WTC11 (cell line): ENCODE data around the gene SUCLG2. TPM values are rescaled to one million over a fixed set of nuclear protein-coding genes. Genes with fewer than 3 reads are reported as not detected.

ENCODE experiments used
- ATAC-seq: fragments of 200-7000 bp; cut with Tn5 transposase; 2 replicates; pipeline ENCODE4 v1.10.0; 2021; ENCODE audit warnings: mild to moderate bottlenecking, moderate library complexity
- Bru-seq: library from RNA; stranded (reverse); fragments of 400-500 nt; gene quantifications from one replicate; lab custom pipeline; 2021; lab: Mats Ljungman, UMichigan
- CTCF ChIA-PET: fragments of 300-600 bp; sonication (Branson Sonifier 250); formaldehyde crosslinking; loops from one replicate; lab custom pipeline; 2021; ENCODE audit warnings: antibody characterized with exemption; lab: Charles Lee
- POLR2A ChIA-PET: fragments of 350-600 bp; sonication (Branson Sonifier 250); formaldehyde crosslinking; loops from one replicate; lab custom pipeline; 2021; ENCODE audit warnings: antibody characterized with exemption; lab: Charles Lee
- DNase-seq: peaks from one replicate; pipeline ENCODE4 v3.0.0; 2021; ENCODE audit warnings: low spot score
- H3K27ac Mint-ChIP-seq: 2 replicates; pipeline ENCODE4 v1.8.0; 2021; ENCODE audit warnings: mixed read lengths
- H3K27me3 Mint-ChIP-seq: 2 replicates; pipeline ENCODE4 v1.8.0; 2021; ENCODE audit warnings: low read depth, mild to moderate bottlenecking, moderate library complexity, mixed read lengths
- H3K36me3 Mint-ChIP-seq: 2 replicates; pipeline ENCODE4 v1.8.0; 2021; ENCODE audit warnings: mixed read lengths
- H3K4me1 Mint-ChIP-seq: 2 replicates; pipeline ENCODE4 v1.8.0; 2022; ENCODE audit warnings: mixed read lengths
- H3K4me3 Mint-ChIP-seq: 2 replicates; pipeline ENCODE4 v1.8.0; 2021; ENCODE audit warnings: mild to moderate bottlenecking, moderate library complexity, mixed read lengths
- H3K9me3 Mint-ChIP-seq: 2 replicates; pipeline ENCODE4 v1.8.0; 2021; ENCODE audit warnings: mixed read lengths
- ATF1 ChIP-seq: sonication (generic); formaldehyde crosslinking; IDR thresholded peaks from 2 replicates; pipeline ENCODE4 v1.8.1; 2023; ENCODE audit warnings: mild to moderate bottlenecking, moderate library complexity, missing genetic modification reagents
- FOXK1 ChIP-seq: sonication (generic); formaldehyde crosslinking; IDR thresholded peaks from 2 replicates; pipeline ENCODE4 v1.8.0; 2022; ENCODE audit warnings: mild to moderate bottlenecking, moderate library complexity, missing genetic modification reagents
- GABPB1 ChIP-seq: sonication (generic); formaldehyde crosslinking; IDR thresholded peaks from 2 replicates; pipeline ENCODE4 v1.8.1; 2023; ENCODE audit warnings: mild to moderate bottlenecking, missing genetic modification reagents
- GTF2I ChIP-seq: fragments of 250-450 bp; sonication (Bioruptor Pico); conservative IDR thresholded peaks from 2 replicates; pipeline ENCODE4 v1.4.0; 2021; ENCODE audit warnings: mild to moderate bottlenecking
- HMGA2 ChIP-seq: fragments of 250-450 bp; sonication (Bioruptor Pico); IDR thresholded peaks from 2 replicates; pipeline ENCODE4 v1.4.0; 2021; ENCODE audit warnings: mild to moderate bottlenecking, moderate library complexity
- KAT7 ChIP-seq: sonication (generic); formaldehyde crosslinking; IDR thresholded peaks from 2 replicates; pipeline ENCODE4 v1.8.1; 2023; ENCODE audit warnings: missing genetic modification reagents, mild to moderate bottlenecking, borderline replicate concordance
- MYBL2 ChIP-seq: sonication (generic); formaldehyde crosslinking; IDR thresholded peaks from 2 replicates; pipeline ENCODE4 v1.8.1; 2023; ENCODE audit warnings: mild to moderate bottlenecking, moderate library complexity, missing genetic modification reagents
- RELA ChIP-seq: sonication (generic); formaldehyde crosslinking; IDR thresholded peaks from 2 replicates; pipeline ENCODE4 v1.8.1; 2022; ENCODE audit warnings: missing genetic modification reagents, mild to moderate bottlenecking, borderline replicate concordance
- SMAD4 ChIP-seq: sonication (generic); formaldehyde crosslinking; IDR thresholded peaks from 2 replicates; pipeline ENCODE4 v1.8.0; 2022; ENCODE audit warnings: mild to moderate bottlenecking, missing genetic modification reagents
- SP1 ChIP-seq: sonication (generic); formaldehyde crosslinking; conservative IDR thresholded peaks from 2 replicates; pipeline ENCODE4 v1.8.1; 2022; ENCODE audit warnings: missing genetic modification reagents
- ZNF138 ChIP-seq: sonication (generic); formaldehyde crosslinking; conservative IDR thresholded peaks from 2 replicates; pipeline ENCODE4 v1.8.1; 2022; ENCODE audit warnings: mild to moderate bottlenecking, moderate library complexity, missing genetic modification reagents
- long read RNA-seq, 3 experiments: library from RNA in 1 of 3; library from capped mRNA in 1 of 3; library from polyadenylated mRNA in 1 of 3; unstranded in 2 of 3; stranded (forward) in 1 of 3; transcript quantifications; one replicate each; pipeline ENCODE4 v2.0.0, GENCODE V29; 2021
- total RNA-seq: library from RNA; stranded (reverse); gene quantifications from 3 replicates; pipeline ENCODE4 v1.2.3, GENCODE V29; 2021
- TF ChIP-seq, protein P1 (sequence below): sonication (generic); formaldehyde crosslinking; IDR thresholded peaks from 2 replicates; pipeline ENCODE4 v1.8.0; 2023; ENCODE audit warnings: missing genetic modification reagents, mild to moderate bottlenecking, borderline replicate concordance
- TF ChIP-seq, protein P2 (sequence below): sonication (generic); formaldehyde crosslinking; IDR thresholded peaks from 2 replicates; pipeline ENCODE4 v1.8.0; 2022; ENCODE audit warnings: mild to moderate bottlenecking, missing genetic modification reagents
- TF ChIP-seq, protein P3 (sequence below): sonication (generic); formaldehyde crosslinking; IDR thresholded peaks from 2 replicates; pipeline ENCODE4 v1.8.0; 2023; ENCODE audit warnings: mild to moderate bottlenecking, missing genetic modification reagents
- TF ChIP-seq, protein P4 (sequence below): fragments of 250-450 bp; sonication (Bioruptor Pico); conservative IDR thresholded peaks from 2 replicates; pipeline ENCODE4 v1.9.0; 2021; ENCODE audit warnings: mild to moderate bottlenecking
- TF ChIP-seq, protein P5 (sequence below): sonication (generic); formaldehyde crosslinking; IDR thresholded peaks from 2 replicates; pipeline ENCODE4 v1.8.1; 2023; ENCODE audit warnings: mild to moderate bottlenecking, missing genetic modification reagents
- TF ChIP-seq, protein P6 (sequence below): fragments of 250-450 bp; sonication (Bioruptor Pico); IDR thresholded peaks from 2 replicates; pipeline ENCODE4 v1.9.0; 2021; ENCODE audit warnings: mild to moderate bottlenecking

The SUCLG2 gene, protein sequence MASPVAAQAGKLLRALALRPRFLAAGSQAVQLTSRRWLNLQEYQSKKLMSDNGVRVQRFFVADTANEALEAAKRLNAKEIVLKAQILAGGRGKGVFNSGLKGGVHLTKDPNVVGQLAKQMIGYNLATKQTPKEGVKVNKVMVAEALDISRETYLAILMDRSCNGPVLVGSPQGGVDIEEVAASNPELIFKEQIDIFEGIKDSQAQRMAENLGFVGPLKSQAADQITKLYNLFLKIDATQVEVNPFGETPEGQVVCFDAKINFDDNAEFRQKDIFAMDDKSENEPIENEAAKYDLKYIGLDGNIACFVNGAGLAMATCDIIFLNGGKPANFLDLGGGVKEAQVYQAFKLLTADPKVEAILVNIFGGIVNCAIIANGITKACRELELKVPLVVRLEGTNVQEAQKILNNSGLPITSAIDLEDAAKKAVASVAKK
- total RNA-seq (39.7 to 57.4 TPM (median 54.1 TPM) in 3 replicates), Bru-seq, nascent RNA (percentile 78 among the genes with signal in this experiment)
- long read RNA-seq, experiment 1, transcript SUCLG2-201 (11 exons, 2,352 nt): major isoform, 273 of 301 reads
- long read RNA-seq, experiment 1, partial matches to known transcripts: 13 of 301 reads
- long read RNA-seq, experiment 1, other reads (novel, unspliced or antisense): 15 of 301 reads
- long read RNA-seq, experiment 2, transcript SUCLG2-201 (11 exons, 2,352 nt): major isoform, 55 of 89 reads
- long read RNA-seq, experiment 2, partial matches to known transcripts: 26 of 89 reads
- long read RNA-seq, experiment 2, other reads (novel, unspliced or antisense): 8 of 89 reads
- long read RNA-seq, experiment 3, transcript SUCLG2-201 (11 exons, 2,352 nt): major isoform, 126 of 153 reads
- long read RNA-seq, experiment 3, partial matches to known transcripts: 17 of 153 reads
- long read RNA-seq, experiment 3, other reads (novel, unspliced or antisense): 10 of 153 reads

DNA sequence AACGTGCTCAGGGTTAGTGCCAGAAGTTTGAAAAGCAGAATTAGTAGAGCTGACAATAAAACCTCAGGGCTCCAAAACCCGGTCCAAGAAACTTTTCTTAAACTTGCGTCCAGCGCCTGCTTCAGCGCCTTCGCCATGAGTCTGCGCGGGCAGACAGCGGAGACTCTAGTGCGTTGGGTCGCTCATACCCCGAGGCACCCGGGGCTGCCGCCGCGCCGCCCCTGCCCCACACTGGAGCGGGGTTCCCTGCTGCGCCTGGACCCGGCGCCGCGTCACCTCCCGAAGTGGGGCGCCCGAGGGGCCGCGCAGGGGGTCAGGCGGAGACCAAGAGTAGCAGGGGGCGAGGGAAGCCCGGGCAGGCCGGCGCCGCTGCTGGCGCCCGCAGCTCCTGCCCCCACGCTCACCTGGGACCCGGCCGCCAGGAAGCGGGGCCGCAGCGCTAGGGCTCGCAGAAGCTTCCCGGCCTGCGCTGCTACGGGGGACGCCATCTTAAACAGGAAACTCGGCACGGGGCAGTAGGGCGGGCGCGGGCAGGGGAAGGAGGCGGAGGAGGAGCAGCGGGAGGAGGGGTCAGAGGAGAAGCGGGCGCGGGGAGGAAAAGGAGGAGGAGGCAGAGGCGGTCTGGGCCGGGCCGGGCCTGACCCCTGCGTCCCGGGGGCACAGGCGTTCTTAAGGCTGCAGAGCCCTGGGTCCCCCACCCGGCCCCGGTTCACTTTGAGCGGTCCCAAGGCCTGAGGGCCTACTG is at the start of gene SUCLG2:
Gene SUCLG2 (minus strand): TSS at position 514 of the 745 bp plus-strand sequence. CDS start 26 bp downstream, at position 488.
- peak within 1 kb of the TSS; percentile 73 for H3K27ac Mint-ChIP-seq
- POLR2A ChIA-PET: no interaction called here
- H3K9me3 Mint-ChIP-seq: peaks cover 9% of the 10 kb centered on the region; the same call in 1 of the 2 replicates
- no peaks in the 10 kb centered on the region for H3K27me3 Mint-ChIP-seq
- H3K36me3 Mint-ChIP-seq: peaks cover 10% of the 10 kb centered on the region; the same call in 1 of the 2 replicates
- peak; percentile 97 for ATAC-seq
- peak within 1 kb of the TSS; percentile 72 for H3K4me3 Mint-ChIP-seq
- DNase-seq: peak; percentile 87
- CTCF ChIA-PET: no interaction called here
- H3K4me1 Mint-ChIP-seq: peaks cover 40% of the 10 kb centered on the region
- TF ChIP-seq, protein P1, sequence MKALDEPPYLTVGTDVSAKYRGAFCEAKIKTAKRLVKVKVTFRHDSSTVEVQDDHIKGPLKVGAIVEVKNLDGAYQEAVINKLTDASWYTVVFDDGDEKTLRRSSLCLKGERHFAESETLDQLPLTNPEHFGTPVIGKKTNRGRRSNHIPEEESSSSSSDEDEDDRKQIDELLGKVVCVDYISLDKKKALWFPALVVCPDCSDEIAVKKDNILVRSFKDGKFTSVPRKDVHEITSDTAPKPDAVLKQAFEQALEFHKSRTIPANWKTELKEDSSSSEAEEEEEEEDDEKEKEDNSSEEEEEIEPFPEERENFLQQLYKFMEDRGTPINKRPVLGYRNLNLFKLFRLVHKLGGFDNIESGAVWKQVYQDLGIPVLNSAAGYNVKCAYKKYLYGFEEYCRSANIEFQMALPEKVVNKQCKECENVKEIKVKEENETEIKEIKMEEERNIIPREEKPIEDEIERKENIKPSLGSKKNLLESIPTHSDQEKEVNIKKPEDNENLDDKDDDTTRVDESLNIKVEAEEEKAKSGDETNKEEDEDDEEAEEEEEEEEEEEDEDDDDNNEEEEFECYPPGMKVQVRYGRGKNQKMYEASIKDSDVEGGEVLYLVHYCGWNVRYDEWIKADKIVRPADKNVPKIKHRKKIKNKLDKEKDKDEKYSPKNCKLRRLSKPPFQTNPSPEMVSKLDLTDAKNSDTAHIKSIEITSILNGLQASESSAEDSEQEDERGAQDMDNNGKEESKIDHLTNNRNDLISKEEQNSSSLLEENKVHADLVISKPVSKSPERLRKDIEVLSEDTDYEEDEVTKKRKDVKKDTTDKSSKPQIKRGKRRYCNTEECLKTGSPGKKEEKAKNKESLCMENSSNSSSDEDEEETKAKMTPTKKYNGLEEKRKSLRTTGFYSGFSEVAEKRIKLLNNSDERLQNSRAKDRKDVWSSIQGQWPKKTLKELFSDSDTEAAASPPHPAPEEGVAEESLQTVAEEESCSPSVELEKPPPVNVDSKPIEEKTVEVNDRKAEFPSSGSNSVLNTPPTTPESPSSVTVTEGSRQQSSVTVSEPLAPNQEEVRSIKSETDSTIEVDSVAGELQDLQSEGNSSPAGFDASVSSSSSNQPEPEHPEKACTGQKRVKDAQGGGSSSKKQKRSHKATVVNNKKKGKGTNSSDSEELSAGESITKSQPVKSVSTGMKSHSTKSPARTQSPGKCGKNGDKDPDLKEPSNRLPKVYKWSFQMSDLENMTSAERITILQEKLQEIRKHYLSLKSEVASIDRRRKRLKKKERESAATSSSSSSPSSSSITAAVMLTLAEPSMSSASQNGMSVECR (CRISPR knock-in tag): 0 out of 2 replicates have a peak, but pooled peaks have one; percentile 23
- TF ChIP-seq KAT7: peak; percentile 60; the same call in 1 of the 2 replicates
- TF ChIP-seq, protein P2, sequence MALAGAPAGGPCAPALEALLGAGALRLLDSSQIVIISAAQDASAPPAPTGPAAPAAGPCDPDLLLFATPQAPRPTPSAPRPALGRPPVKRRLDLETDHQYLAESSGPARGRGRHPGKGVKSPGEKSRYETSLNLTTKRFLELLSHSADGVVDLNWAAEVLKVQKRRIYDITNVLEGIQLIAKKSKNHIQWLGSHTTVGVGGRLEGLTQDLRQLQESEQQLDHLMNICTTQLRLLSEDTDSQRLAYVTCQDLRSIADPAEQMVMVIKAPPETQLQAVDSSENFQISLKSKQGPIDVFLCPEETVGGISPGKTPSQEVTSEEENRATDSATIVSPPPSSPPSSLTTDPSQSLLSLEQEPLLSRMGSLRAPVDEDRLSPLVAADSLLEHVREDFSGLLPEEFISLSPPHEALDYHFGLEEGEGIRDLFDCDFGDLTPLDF (CRISPR knock-in tag): no peak
- no peak for TF ChIP-seq MYBL2
- TF ChIP-seq, protein P3, sequence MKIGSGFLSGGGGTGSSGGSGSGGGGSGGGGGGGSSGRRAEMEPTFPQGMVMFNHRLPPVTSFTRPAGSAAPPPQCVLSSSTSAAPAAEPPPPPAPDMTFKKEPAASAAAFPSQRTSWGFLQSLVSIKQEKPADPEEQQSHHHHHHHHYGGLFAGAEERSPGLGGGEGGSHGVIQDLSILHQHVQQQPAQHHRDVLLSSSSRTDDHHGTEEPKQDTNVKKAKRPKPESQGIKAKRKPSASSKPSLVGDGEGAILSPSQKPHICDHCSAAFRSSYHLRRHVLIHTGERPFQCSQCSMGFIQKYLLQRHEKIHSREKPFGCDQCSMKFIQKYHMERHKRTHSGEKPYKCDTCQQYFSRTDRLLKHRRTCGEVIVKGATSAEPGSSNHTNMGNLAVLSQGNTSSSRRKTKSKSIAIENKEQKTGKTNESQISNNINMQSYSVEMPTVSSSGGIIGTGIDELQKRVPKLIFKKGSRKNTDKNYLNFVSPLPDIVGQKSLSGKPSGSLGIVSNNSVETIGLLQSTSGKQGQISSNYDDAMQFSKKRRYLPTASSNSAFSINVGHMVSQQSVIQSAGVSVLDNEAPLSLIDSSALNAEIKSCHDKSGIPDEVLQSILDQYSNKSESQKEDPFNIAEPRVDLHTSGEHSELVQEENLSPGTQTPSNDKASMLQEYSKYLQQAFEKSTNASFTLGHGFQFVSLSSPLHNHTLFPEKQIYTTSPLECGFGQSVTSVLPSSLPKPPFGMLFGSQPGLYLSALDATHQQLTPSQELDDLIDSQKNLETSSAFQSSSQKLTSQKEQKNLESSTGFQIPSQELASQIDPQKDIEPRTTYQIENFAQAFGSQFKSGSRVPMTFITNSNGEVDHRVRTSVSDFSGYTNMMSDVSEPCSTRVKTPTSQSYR (CRISPR knock-in tag): no peak
- TF ChIP-seq GTF2I (CRISPR knock-in tag): no peak
- TF ChIP-seq ZNF138 (CRISPR knock-in tag): no peak; the same call in 1 of the 2 replicates
- TF ChIP-seq, protein P4, sequence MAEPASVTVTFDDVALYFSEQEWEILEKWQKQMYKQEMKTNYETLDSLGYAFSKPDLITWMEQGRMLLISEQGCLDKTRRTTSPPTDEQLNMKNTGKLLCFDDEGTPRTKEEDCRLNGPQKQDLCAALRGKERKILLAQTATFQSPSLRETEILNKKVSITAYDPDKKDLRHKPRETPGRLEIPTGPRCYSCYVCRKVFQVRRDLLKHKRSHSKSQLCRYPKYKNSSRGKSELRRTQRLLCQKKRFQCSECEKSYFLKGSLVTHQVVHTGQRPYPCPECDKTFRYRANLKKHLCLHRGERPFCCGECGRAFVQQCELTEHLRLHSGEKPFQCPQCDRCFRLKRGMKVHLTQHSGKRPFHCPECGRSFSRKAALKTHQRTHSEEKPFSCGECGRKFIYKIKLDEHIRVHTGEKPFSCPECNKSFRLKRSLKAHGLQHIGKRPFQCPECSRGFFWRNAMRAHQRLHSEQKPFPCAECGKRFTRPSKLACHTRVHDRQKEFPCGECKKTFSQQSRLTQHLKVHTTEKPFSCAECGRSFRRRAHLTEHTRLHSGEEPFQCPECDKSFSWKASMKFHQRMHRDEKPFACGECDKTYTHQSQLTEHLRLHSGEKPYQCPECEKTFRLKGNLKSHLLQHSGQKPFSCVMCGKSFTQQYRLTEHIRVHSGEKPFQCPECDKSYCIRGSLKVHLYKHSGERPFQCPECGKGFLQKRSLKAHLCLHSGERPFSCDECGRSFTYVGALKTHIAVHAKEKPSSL: no peak
- TF ChIP-seq, protein P5, sequence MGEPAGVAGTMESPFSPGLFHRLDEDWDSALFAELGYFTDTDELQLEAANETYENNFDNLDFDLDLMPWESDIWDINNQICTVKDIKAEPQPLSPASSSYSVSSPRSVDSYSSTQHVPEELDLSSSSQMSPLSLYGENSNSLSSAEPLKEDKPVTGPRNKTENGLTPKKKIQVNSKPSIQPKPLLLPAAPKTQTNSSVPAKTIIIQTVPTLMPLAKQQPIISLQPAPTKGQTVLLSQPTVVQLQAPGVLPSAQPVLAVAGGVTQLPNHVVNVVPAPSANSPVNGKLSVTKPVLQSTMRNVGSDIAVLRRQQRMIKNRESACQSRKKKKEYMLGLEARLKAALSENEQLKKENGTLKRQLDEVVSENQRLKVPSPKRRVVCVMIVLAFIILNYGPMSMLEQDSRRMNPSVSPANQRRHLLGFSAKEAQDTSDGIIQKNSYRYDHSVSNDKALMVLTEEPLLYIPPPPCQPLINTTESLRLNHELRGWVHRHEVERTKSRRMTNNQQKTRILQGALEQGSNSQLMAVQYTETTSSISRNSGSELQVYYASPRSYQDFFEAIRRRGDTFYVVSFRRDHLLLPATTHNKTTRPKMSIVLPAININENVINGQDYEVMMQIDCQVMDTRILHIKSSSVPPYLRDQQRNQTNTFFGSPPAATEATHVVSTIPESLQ (CRISPR knock-in tag): no peak; the same call in 1 of the 2 replicates
- peak; percentile 37; the same call in 1 of the 2 replicates for TF ChIP-seq GABPB1 (CRISPR knock-in tag)
- peak; percentile 24; the same call in 1 of the 2 replicates for TF ChIP-seq SP1 (CRISPR knock-in tag)
- TF ChIP-seq SMAD4: no peak
- TF ChIP-seq ATF1 (CRISPR knock-in tag): no peak
- TF ChIP-seq FOXK1 (CRISPR knock-in tag): peak; percentile 40; the same call in 1 of the 2 replicates
- peak; percentile 58 for TF ChIP-seq RELA (CRISPR knock-in tag)
- TF ChIP-seq, protein P6, sequence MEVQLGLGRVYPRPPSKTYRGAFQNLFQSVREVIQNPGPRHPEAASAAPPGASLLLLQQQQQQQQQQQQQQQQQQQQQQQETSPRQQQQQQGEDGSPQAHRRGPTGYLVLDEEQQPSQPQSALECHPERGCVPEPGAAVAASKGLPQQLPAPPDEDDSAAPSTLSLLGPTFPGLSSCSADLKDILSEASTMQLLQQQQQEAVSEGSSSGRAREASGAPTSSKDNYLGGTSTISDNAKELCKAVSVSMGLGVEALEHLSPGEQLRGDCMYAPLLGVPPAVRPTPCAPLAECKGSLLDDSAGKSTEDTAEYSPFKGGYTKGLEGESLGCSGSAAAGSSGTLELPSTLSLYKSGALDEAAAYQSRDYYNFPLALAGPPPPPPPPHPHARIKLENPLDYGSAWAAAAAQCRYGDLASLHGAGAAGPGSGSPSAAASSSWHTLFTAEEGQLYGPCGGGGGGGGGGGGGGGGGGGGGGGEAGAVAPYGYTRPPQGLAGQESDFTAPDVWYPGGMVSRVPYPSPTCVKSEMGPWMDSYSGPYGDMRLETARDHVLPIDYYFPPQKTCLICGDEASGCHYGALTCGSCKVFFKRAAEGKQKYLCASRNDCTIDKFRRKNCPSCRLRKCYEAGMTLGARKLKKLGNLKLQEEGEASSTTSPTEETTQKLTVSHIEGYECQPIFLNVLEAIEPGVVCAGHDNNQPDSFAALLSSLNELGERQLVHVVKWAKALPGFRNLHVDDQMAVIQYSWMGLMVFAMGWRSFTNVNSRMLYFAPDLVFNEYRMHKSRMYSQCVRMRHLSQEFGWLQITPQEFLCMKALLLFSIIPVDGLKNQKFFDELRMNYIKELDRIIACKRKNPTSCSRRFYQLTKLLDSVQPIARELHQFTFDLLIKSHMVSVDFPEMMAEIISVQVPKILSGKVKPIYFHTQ: no peak
- no peak for TF ChIP-seq HMGA2 (CRISPR knock-in tag)
